Esophagus muscularis mucosa (tissue), 4 donors: ENCODE data around the gene KHNYN. TPM values are rescaled to one million over a fixed set of nuclear protein-coding genes. Genes with fewer than 3 reads are reported as not detected.

Source experiments
- DNase-seq: peaks from one replicate; pipeline ENCODE4 v3.0.0-alpha.2; 2017; ENCODE audit errors: extremely low spot score
- H3K27ac ChIP-seq, 4 donors: fragments of 200-600 bp; sonication (generic); replicated peaks in 1 of 4; 1 replicate in 3 of 4; 2 replicates in 1 of 4; pipeline ENCODE4 v1.5.1; 2016 to 2019; ENCODE audit warnings: mild to moderate bottlenecking in 1 of 4
- H3K27me3 ChIP-seq, 4 donors: fragments of 200-600 bp; sonication (generic); one replicate each; pipeline versions ENCODE4 v1.5.1 to v1.6.0; 2016 to 2019
- H3K36me3 ChIP-seq, 4 donors: fragments of 200-600 bp; sonication (generic); one replicate each; pipeline ENCODE4 v1.5.1; 2016 to 2019
- H3K4me1 ChIP-seq, 4 donors: fragments of 200-600 bp; sonication (generic); one replicate each; pipeline ENCODE4 v1.5.1; 2016 to 2019
- H3K4me3 ChIP-seq, 4 donors: fragments of 200-600 bp; sonication (generic); 1 replicate in 2 of 4; 2 replicates in 2 of 4; pipeline ENCODE4 v1.5.1; 2016 to 2019; ENCODE audit warnings: mild to moderate bottlenecking in 4 of 4, moderate library complexity in 1 of 4
- H3K9me3 ChIP-seq, 4 donors: fragments of 200-600 bp; sonication (generic); 1 replicate in 3 of 4; 2 replicates in 1 of 4; pipeline ENCODE4 v1.5.1; 2016 to 2019
- EP300 ChIP-seq: sonication (generic); formaldehyde crosslinking; IDR thresholded peaks from one replicate; pipeline ENCODE4 v1.6.1; 2017; ENCODE audit warnings: antibody characterized with exemption
- POLR2A ChIP-seq: fragments of 450-650 bp; IDR thresholded peaks from one replicate; pipeline ENCODE4 v1.6.1; 2017; ENCODE audit warnings: antibody characterized with exemption, moderate library complexity, mild to moderate bottlenecking, low read depth
- POLR2AphosphoS5 ChIP-seq, 2 donors: sonication (generic); formaldehyde crosslinking; IDR thresholded peaks; one replicate each; pipeline ENCODE4 v1.6.1; 2017; ENCODE audit warnings: antibody characterized with exemption in 2 of 2
- WGBS: methylation state at CpG from one replicate; pipeline ENCODE4 v1.1.5; 2018; 5-methylcytosine and 5-hydroxymethylcytosine counted together
- intact Hi-C: fragments of 100-400 bp; cut with DNase I; formaldehyde crosslinking; loops from one replicate; pipeline ENCODE4 v1.15.1; 2023
- total RNA-seq, 4 donors: library from RNA; depleted of rRNA; stranded (reverse); fragments of >200 nt; gene quantifications; one replicate each; pipeline versions ENCODE4 v1.1.0 to v1.2.1, GENCODE V29; 2016
- TF ChIP-seq, protein P1 (sequence below), 3 experiments: fragments of 200-600 bp in 2 of 3; fragments of 450-650 bp in 1 of 3; sonication (generic) in 2 of 3; IDR thresholded peaks; one replicate each; pipeline ENCODE4 v1.5.1; 2017 to 2019; ENCODE audit warnings: antibody characterized with exemption in 3 of 3, mild to moderate bottlenecking in 2 of 3, moderate library complexity in 1 of 3

Gene KHNYN
- total RNA-seq, 4 donors from 2014 or later = 46.5 to 75.8 (median 58.4) TPM

DNA sequence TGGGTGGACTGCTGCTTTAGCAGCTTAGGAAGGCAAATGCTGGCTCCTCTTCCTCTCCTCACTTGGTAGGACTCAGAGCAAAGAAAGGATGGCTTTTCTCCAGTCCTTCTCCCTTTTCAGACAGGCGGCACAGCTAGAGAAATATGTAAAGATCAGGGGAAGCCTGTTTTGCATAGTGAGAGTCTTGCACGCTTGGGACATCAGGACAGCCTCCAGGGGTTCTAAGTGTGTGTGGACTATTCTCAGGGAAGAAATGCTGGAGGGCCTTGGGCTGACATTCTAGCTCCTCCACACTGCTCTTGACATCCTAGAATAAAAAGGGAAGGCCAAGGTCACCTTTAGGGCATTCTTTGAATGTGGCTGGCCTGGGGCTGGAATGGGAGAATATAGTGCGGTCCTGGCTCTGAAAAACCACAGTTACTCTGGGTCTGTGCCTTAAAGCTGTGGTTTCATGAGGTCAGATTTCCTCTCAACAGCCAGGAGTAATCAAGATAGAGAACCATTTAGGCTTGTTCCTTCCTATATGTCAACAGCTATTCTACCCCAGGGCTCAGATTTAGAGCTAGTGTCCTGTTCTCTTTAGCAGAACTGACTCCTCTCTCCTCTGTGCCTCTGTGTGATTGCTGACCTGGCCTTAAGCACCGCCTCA lies 54.0 kb downstream of the KHNYN start:
- intact Hi-C loops = no loop called here
- no peaks in the 10 kb centered on the region for H3K4me1 ChIP-seq
- TF ChIP-seq POLR2AphosphoS5 (IDR thresholded peaks at IDR 0.05) = no peak
- TF ChIP-seq, protein P1, sequence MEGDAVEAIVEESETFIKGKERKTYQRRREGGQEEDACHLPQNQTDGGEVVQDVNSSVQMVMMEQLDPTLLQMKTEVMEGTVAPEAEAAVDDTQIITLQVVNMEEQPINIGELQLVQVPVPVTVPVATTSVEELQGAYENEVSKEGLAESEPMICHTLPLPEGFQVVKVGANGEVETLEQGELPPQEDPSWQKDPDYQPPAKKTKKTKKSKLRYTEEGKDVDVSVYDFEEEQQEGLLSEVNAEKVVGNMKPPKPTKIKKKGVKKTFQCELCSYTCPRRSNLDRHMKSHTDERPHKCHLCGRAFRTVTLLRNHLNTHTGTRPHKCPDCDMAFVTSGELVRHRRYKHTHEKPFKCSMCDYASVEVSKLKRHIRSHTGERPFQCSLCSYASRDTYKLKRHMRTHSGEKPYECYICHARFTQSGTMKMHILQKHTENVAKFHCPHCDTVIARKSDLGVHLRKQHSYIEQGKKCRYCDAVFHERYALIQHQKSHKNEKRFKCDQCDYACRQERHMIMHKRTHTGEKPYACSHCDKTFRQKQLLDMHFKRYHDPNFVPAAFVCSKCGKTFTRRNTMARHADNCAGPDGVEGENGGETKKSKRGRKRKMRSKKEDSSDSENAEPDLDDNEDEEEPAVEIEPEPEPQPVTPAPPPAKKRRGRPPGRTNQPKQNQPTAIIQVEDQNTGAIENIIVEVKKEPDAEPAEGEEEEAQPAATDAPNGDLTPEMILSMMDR (IDR thresholded peaks at IDR 0.05) = no peak
- no peak for TF ChIP-seq POLR2A
- no peak for TF ChIP-seq EP300
- DNase-seq = no peak
- H3K27me3 ChIP-seq = no peaks in the 10 kb centered on the region
- no peaks in the 10 kb centered on the region for H3K9me3 ChIP-seq
- H3K4me3 ChIP-seq = no peak overlapping the region
- 61% methylated on average over 4 of the region's 4 CpGs for WGBS
- no peak overlapping the region for H3K27ac ChIP-seq
- H3K36me3 ChIP-seq = no peaks in the 10 kb centered on the region

Other genes with a start within 250 kb of the KHNYN start
- gene IPO4, start 241.1 kb upstream of the KHNYN start, total RNA-seq = 10 to 100 TPM; 12.9 to 41.6 (median 25.2) TPM
- 10 to 100 TPM; 27.0 to 44.6 (median 43.8) TPM for gene TM9SF1, start 234.5 kb upstream of the KHNYN start, total RNA-seq
- gene TSSK4, start 224.3 kb upstream of the KHNYN start, total RNA-seq = under 1 TPM in 2 of 4 donors, not detected in 2; 0.57 to 0.58 TPM
- 100 to 1,000 TPM in 2 of 4 donors, 10 to 100 TPM in 2; 75.4 to 135 (median 94.9) TPM for gene CHMP4A, start 216.5 kb upstream of the KHNYN start, total RNA-seq
- gene MDP1, start 213.9 kb upstream of the KHNYN start, total RNA-seq = 10 to 100 TPM; 11.1 to 17.5 (median 14.4) TPM
- 100 to 1,000 TPM; 117 to 152 (median 131) TPM for gene NEDD8, start 197.6 kb upstream of the KHNYN start, total RNA-seq
- 10 to 100 TPM; 43.1 to 53.4 (median 50.5) TPM for gene GMPR2, start 197.0 kb upstream of the KHNYN start, total RNA-seq
- gene TINF2, start 187.3 kb upstream of the KHNYN start, total RNA-seq = 10 to 100 TPM; 49.4 to 89.0 (median 81.0) TPM
- gene TGM1, start 166.8 kb upstream of the KHNYN start, total RNA-seq = 1 to 10 TPM in 2 of 4 donors, under 1 TPM in 2; 0.52 to 3.3 (median 1.6) TPM
- 10 to 100 TPM; 14.6 to 27.8 (median 20.3) TPM for gene RABGGTA, start 158.4 kb upstream of the KHNYN start, total RNA-seq
- gene DHRS1, start 130.2 kb upstream of the KHNYN start, total RNA-seq = 10 to 100 TPM; 13.9 to 22.4 (median 19.2) TPM
- gene NOP9, start 130.1 kb upstream of the KHNYN start, total RNA-seq = 10 to 100 TPM; 16.6 to 29.2 (median 21.6) TPM
- gene CIDEB, start 122.0 kb upstream of the KHNYN start, total RNA-seq = 10 to 100 TPM in 1 of 4 donors, 1 to 10 TPM in 3; 6.6 to 12.5 (median 8.1) TPM
- 1 to 10 TPM; 1.7 to 3.7 (median 2.4) TPM for gene LTB4R2, start 119.8 kb upstream of the KHNYN start, total RNA-seq
- gene LTB4R, start 118.5 kb upstream of the KHNYN start, total RNA-seq = 1 to 10 TPM in 3 of 4 donors, under 1 TPM in 1; 0.42 to 6.0 (median 2.9) TPM
- 10 to 100 TPM; 21.5 to 36.9 (median 27.9) TPM for gene ADCY4, start 94.9 kb upstream of the KHNYN start, total RNA-seq
- 1 to 10 TPM; 3.8 to 6.4 (median 6.1) TPM for gene RIPK3, start 90.0 kb upstream of the KHNYN start, total RNA-seq
- gene NFATC4, start 61.8 kb upstream of the KHNYN start, total RNA-seq = 10 to 100 TPM; 38.8 to 65.2 (median 48.3) TPM
- 10 to 100 TPM in 3 of 4 donors, 1 to 10 TPM in 1; 8.0 to 21.2 (median 13.4) TPM for gene NYNRIN, start 31.0 kb upstream of the KHNYN start, total RNA-seq
- 1 to 10 TPM; 1.2 to 2.2 (median 1.9) TPM for gene CBLN3, start 286 bp upstream of the KHNYN start, total RNA-seq
- gene SDR39U1, start 12.8 kb downstream of the KHNYN start, total RNA-seq = 10 to 100 TPM; 23.9 to 48.6 (median 33.5) TPM
- gene CMA1, start 78.3 kb downstream of the KHNYN start, total RNA-seq = 1 to 10 TPM in 3 of 4 donors, not detected in 1; 1.2 to 8.0 (median 2.6) TPM
- gene CTSG, start 146.3 kb downstream of the KHNYN start, total RNA-seq = 10 to 100 TPM in 1 of 4 donors, 1 to 10 TPM in 3; 2.1 to 29.8 (median 7.5) TPM
- gene GZMH, start 179.7 kb downstream of the KHNYN start, total RNA-seq = 1 to 10 TPM in 1 of 4 donors, under 1 TPM in 2, not detected in 1; 0.50 to 1.3 (median 0.97) TPM
- gene GZMB, start 204.2 kb downstream of the KHNYN start, total RNA-seq = 10 to 100 TPM in 1 of 4 donors, under 1 TPM in 1, not detected in 2; 0.91 to 11.9 TPM